Left cardiac atrium (tissue), 4 donors: ENCODE results near the gene BRSK2. TPM values are rescaled to one million over a fixed set of nuclear protein-coding genes. Genes with fewer than 3 reads are reported as not detected.

ENCODE experiments used
- ATAC-seq, 2 donors: fragments of 200-7000 bp; cut with Tn5 transposase; one replicate each; pipeline ENCODE4 v1.9.1; 2020; ENCODE audit warnings: mild to moderate bottlenecking in 2 of 2, moderate library complexity in 2 of 2
- DNase-seq: peaks from one replicate; pipeline ENCODE4 v3.0.0-alpha.2; 2020
- intact Hi-C, 2 donors: fragments of 100-400 bp; cut with DNase I; formaldehyde crosslinking; loops; one replicate each; pipeline versions ENCODE4 v1.14.1 to v1.15.1; 2022 to 2023
- total RNA-seq, 2 donors: library from RNA; stranded (reverse); fragmentation: NEBNext Ultra II Directional; extraction: Animal tissue kit (Norgen Biotek cat#: 25700); gene quantifications; one replicate each; pipeline ENCODE4 v1.2.1, GENCODE V29; 2021
- donor health status: DM: no; HTN: yes; CAD: no.
- donor health status: DM: no; HTN: yes; CAD: no; lungs with severe emphysema.
- donor health status: DM: yes; HTN: yes; CAD: no.
- donor health status: Dilated cardiomyopathy.

BRSK2 gene
- total RNA-seq, 2 donors from 2014 or later: 1.3 to 1.6 TPM

DNA sequence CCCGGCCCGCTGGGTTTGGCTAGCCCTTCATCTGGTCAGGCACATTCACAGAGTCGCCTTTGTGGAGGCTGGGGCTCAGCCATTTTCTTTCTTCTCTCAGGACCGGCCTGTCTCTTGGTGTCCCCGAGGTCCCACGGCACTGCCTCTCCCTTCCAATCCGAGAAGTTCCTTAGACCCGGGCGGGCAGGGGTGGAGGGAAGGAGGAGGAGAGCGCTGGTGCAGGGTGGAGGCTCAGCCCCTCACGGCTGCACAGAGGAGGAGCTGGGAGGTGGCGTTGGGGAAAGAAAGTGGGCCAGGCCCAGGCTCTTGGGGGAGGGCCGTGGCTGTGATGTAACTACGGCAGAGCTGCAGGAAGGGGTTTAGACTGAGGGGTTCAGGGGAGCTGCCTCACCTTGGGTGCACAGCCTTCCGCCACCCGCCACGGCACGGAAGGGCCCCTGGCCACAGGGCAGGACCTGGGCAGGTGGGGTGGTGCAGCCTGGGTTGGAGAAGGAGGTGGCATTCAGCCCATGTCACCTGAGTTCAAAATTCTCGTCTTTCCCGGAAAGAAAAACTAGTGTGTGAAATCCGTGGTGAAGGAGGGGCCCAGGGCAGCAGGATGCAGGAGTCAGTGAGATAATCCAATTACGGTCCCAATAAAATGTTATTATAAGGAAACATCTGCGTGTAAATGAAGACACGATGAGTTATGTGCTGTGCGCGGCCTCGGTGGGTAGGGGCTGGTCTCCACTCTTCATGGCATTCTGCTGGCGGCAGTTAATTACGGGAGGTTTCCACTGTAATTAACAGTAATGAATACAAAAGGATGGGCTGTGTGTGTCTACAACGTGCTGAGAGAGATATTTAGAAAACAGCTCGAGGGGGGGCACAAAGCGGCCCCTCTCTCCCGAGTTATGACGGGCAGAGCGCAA is 1.7 kb downstream of the BRSK2 start:
- intact Hi-C loops: no loop called here
- ATAC-seq (no peak), DNase-seq (peak; percentile 19)

DNA sequence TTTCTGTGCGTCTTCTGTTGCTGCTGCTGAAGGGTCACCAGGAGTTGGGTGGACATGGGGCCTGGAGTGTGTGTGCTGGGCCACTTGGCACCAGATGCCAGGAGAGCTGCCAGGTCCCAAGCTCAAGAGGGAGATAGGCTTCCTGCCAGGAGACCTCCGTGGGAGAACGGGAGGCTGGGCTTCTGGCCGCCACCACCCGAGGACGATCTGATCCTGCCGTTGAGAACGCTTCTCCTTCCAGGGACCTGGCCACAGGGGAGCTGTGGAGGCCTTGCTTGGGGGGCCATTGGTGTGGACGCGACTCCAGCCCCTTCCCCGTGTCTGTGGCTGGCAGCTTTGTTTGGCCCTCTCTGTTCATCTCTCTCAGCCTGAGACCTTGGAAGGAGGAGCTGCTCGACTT is 2.4 kb downstream of the BRSK2 start:
- ATAC-seq: no peak
- intact Hi-C loops: no loop called here
- DNase-seq: peak; percentile 17

DNA sequence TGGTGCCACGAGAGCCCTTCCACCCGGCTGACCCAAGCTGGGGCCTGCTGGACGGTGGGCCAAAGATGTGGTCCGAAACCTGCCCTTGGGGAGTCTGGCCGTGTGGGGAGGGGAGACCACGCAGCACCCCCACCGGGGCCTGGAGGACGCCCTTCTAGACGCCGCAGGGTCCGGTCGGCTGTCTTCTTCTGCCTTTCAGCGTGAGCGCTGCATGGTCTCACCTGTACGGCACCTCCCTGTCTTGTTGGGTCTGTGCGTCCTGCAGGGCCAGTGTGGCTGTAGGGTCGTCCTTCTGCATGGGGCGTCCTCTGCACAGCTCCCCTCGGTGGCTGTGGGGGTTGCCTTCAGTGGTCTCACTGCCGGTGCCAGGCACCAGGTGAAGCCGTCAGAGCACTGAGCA is 2.8 kb downstream of the BRSK2 start:
- no peak for ATAC-seq
- DNase-seq: peak; percentile 19
- intact Hi-C loops: no loop called here

DNA sequence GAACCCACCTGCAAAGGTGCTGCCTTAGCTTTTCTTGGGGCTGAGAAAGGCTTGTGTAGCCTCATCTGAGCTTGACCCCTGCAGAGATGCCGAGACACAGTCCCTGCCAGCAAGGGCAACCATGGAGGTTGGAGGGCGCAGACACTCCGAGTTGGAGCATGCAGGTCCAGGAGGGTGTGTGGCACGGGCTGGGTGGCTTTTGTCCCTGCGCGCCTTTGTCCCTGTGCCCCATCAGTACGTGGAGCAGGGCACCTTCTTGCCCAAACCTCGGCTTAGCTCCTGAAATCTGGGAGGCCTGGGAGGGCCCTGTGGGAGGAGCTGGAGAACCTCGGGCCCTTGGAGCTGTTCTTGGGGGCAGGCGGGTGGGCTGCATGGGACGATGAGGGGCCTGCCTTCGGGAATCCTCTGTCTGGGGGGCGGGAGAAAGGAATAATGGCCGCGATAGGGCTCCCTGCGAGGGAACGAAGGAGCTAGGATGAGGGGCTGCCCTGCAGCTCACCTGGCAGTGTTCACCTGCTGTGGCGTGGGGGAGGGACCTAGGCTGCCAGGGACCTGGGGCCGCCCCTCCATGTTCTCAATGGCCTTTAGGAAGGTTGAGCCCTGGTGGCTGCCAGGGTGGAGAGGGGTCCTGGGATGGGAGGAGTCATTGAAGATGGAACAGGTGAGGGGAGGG is 3.4 kb downstream of the BRSK2 start:
- intact Hi-C loops: no loop called here
- DNase-seq (no peak), ATAC-seq (no peak)

DNA sequence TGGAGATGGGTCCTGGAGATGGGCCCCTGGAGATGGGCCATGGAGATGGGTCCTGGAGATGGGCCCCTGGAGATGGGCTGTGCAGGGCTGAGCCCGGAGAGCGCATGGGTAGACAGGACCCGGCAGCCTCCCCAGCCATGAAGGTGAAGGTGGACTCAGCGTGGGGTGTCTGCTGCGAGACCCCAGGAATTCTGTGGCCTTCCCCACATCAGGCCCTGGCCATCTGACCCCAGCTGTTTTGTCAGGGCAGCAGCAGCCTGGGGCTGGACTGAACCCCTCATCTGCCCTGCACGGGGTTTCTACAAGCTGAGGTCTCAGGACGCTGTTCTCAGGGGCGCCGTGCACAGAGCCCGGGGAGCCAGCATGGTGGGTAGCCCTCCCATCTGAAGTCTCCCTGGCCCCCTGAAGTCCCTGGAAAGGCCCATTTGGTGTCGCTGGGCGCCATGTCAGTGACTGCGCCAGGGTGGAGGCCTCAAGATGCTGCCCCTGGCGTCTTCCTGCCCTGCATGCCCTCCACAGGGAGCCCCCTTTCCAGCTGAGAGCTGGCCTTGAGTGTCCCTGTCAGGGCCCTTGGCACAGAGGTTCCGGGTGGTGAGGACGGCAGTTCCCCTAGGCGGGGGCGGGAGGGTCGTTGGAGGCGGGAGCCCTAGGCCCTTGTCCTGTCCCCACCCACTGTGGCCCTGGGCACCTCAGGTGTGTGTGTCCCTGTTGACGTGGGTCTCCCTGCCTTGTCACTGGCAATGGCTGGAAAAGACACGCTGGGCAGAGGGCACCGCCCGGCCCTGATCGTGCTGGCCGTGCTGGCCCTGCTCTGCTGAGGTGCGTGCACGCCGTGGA is 5.4 kb downstream of the BRSK2 start:
- intact Hi-C loops: no loop called here
- DNase-seq (no peak), ATAC-seq (no peak)

DNA sequence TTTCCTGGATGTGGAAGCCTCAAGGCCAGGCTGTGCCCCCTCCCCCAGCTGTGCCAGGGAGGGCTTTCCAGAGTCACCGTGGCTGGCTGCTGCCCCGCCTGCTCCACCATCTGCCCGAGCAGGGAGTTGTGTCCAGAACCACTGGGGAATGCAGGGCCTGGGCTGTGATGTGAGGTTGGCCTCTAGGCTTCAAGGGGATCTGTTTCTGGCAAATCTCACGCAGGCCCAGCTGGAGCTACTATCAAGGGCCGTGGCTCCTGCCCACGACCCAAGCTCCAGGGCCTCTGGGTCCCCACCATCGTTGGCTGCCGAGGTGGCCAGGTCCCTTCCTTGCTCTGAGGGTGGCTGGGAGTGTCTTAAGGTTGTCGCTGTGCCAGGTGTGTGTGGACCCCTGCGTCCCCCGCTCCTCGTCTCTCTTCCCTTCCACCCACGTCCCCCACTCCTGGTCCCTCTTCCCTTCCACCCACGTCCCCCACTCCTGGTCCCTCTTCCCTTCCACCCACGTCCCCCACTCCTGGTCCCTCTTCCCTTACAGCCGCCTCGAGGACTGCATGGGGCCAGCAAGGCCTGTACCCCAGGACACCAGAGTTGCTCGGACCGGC is 6.1 kb downstream of the BRSK2 start:
- ATAC-seq (no peak), DNase-seq (no peak)
- intact Hi-C loops: no loop called here

DNA sequence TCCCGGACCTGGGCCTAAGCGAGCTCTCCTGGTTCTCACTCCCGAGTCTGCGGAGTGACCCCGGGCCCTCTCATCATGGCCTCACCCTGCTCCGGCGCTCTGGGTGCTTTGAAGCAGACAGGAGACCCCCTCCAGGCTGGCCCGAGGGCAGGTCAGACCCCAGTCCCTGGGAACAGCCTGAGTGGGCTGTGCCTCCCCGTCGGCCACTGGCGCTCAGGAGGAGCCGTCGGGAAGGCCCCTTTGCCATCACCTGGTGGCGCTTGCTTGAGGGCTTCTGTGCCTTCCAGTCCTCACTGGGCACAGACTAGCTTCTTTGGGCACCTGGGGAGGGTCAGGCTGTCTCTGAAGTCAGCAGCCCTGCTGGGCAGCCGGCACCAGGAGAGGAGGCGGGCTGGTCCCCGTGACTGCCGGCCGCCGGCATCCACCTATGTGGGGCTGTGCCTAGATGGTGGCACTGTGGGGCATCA is 6.7 kb downstream of the BRSK2 start:
- DNase-seq (no peak), ATAC-seq (no peak)
- intact Hi-C loops: no loop called here

DNA sequence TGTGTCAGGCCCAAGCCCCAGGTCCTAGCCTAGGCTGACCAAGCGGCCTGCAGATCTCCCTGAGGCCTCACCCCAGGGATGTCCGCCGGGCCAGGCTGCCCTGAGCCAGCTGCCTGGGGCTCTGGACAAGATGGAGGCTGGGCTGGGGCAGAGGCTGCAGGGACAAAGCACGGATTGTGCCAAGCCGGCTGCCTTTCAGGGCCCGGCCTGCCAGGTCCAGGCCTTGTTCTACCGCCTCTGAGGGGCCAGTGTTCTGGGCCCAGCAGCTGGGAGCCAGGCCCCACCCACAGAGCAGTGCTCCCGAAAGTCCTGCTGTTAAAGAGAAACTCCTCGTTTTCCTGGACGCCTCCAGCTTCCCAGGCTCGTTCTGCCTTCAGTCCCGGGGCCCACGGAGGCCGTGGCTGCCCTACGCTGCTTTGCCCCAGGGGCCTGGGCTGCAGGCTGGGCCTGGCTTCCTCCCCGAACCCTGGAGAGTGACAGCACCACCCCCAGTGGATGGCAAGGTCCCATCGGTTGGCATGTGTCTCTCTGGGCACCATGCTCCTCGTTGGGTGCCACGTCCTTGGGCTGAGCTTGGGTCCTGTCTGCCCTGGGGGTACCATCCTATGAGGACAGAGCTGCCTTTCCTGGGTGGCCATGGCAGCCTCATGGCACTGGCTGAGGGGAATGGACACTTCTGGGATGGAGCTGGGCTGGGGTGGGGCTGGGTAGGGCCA is 7.6 kb downstream of the BRSK2 start:
- peak; percentile 20 for DNase-seq
- intact Hi-C loops: no loop called here
- ATAC-seq: no peak

DNA sequence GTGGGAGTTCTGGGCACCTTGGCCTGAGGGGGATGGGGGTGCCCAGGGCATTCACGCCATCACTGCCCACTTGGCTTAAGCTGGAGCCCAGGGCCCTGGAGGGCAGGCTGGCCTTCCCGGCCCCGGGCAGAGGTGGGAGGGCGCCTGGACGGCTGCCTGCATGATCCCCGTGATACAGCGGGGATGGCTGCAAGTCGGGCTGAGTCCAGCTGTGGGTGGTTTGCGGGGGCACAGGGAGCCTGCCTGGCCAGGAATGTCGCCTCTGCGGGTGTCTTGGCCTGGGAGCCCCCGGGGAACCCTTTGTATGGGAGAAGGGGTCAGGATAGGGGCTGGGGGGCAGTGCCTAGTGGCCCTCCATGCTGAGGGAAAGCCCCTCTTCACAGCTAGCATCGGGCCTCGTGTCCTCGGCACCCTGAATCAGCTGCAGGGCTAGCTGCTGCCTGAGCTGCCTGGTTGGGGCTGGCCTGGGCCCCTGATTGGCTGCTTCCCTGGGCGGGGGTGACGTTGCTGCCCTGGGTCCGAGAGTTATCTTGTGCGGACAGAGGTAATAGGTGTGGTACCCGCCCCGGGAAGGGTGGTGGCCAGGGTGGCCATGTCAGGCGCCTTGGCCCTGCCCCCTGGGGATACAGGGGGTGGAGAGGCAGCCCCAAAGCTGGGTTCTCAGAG is 8.3 kb downstream of the BRSK2 start:
- DNase-seq (peak; percentile 17), ATAC-seq (no peak)
- intact Hi-C loops: no loop called here

DNA sequence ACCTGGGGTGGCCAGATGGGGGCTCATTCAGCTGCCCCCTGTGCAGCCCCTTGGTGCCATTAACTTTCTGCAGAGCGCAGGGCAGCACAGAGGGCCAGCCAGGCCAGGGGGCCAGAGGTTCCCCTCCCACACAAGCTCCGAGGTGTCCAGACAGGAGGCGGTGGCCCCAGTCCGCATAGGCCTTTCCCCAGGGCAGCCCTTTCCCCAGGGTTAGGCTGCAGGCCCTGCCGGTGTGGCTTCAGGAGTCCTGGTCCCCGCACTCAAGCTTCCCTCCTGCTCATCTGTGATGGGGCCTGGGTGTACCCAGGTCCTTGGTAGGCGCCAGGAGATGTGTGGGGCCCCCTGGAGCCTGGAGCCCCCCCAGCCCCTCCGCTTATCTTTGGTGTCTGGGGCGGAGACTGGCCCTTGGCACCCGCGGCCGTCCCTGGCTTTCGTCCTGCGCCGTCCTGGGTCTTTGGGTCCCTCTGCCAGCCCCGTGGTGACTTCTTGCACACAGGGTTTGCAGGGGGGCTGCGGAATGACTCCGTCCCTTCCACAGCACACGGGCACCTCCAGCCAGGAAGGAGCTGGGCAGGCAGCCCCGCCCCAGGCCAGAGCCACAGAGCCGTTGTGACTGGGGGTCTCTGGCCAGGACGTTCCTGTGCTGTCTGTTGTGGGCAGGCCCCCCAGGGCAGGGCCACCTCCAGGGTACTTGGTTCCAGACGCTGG is 8.9 kb downstream of the BRSK2 start:
- intact Hi-C loops: no loop called here
- DNase-seq (peak; percentile 10), ATAC-seq (no peak)

DNA sequence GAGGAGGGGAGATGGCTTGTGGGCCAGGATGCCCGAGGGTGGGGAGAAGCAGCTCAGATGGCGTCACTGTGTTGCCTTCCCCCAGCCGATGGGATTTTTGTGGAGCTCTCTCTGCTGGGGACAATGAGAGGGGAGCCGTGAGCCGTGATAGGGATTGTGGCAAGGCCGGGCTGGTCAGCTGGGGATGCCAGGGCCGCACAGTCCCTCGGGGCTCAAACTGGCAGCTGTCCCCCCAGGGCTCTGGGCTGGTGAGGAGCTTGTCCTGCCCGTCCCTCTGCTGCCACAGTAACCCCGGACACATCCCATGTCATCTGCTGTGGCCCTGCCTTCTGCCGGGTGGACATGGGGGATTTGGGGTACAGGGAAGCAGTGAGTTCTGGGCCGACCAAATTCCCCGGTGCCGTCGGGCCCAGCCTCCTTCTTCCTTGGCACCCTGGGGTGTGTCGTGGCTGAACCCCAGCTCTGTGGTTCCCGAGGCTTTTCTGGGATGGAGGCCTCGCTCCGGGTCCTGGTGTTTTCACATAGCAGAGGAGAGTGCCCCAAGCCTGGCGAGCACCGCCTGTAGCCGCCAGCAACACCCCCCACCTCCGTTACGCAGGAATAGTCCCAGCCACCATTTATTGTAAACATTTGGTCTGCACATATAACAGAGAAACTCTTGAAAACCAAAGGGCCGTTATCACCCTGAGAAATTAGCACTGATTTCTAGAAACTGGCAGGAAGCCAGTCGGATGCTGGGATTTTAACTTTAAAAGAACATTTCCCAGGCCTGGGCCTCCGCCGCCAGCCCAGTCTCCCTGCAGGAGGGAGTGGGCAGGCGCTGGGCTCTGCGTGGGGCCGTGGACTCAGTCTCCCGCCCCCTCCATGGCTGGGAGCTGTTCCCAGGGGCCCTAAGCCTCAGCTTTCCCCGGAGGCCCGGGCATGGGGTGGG is 9.9 kb downstream of the BRSK2 start:
- DNase-seq: peak; percentile 10
- no peak for ATAC-seq
- intact Hi-C loops: no loop called here

DNA sequence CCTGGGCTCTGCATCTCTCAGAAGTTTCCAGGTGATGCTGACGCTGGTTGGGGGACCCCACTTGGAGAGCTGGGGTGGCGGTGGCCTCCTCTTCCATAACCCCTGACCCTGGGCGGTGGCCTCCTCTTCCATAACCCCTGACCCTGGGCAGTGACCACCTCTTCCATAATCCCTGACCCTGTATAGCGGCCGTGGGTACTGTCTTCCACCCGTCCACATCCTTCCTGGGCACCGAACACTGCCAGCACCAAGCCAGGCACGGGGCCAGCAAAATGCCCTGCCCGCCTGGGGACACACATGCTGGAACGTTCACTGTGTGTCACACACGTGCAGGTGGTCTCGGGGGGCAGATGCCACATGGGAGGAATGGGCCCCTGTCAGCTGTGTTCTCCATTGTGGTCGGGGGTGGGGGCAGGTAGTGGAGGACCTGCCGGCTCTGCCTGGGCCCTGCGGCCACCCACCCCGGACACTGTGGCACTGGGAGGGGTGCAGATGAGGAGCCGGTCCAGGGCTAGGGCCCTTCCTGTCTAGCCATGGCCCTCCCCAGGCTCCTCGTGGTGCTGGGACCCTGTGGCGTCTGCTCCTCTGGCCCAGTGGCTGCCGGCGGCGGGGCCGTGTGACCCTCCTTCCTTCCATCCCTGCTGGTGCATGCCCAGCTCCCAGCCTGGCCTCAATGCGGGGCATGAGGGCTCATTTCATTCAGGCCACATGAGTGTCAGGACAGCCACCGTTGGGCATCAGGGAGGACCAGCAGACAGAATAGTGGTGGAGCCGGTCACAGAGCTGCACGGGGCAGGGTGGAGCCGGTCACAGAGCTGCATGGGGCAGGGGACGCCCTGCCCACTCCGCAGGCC is 10.8 kb downstream of the BRSK2 start:
- no peak for ATAC-seq
- DNase-seq: peak; percentile 15

DNA sequence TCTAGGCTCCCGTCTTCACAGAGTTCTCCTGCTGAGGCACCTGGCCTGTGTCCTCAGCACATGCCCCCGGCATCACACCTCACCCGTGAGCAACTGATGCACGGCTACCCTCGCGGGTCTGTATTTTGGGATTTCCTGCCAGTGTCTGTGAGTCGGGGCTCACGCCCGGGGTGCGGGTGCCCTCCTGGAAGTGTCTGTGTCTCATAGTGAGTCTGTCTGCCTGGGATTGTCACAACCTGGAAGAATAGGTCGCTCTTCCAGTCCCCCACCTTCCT is 11.4 kb downstream of the BRSK2 start:
- intact Hi-C loops: no loop called here
- ATAC-seq (no peak), DNase-seq (peak; percentile 18)

More for the DNA sequence above, 10.8 kb downstream of the BRSK2 start:
- intact Hi-C loops: no loop called here

DNA sequence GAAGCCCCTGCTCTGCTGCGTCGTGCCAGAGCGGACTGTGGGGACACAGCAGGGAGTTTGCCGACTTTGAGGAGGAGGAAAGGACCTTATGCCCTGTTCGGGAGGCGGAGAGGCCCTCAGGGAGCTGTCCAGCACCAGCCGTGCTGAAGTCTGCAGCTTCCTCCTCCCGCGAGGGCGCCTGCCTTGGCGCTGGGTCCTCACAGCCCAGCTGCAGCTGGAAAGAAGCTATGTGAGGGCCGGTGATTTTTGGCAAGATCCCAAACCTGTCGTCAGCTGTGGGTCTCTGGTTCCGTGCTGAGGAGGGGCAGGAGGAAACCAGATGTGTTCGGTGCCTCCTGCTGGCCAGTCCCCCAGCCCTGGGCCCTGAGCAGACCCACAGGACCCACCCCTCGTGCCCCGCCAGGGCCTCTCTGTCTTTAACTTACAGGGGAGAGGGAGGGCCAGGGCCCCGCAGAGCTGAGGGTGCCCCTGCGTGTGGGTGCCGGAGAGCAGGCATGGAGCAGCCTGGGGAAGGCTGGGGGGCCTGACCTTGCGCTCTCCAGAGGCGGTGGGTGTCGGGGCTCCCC is 12.0 kb downstream of the BRSK2 start:
- ATAC-seq (peak; percentile 53 to 71), DNase-seq (peak; percentile 73)
- intact Hi-C loops: no loop called here

DNA sequence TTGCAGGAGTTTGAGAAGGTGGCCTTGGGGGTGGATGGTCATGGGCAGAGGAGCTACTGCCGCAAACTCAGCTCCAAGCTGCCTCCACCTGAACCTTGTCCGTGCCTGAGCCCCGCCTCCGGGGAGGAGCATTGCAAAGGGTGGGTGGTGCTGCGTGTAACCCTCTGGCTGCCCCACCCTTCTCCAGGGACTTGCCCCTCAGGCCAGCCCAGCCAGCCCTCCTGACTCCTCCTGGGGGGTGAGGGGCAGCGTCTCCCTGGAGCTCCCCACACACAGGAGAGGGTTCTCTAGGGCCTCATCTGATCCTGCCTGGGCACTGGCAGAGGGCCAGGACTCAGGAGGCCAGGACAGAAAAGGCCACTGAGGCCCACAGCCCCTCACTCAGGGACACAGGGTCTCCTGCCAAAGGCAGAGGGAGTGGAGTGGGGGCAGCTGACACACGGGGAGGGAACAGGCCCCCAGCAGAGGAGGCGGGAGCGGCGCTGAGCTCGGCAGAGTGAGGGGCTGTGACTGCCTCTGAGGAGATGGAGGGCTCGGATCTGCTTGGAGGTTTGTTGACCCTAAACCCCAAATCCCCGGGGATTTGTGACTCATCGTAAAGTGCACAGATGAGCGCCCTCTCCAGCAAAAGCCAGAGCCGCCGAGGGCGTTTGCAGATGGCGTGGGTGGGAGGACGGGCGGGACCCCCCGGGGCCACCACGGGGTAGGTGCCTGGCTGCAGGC is 12.8 kb downstream of the BRSK2 start:
- intact Hi-C loops: no loop called here
- DNase-seq (peak; percentile 16), ATAC-seq (no peak)
